Measurements from ENCODE around the gene IL21R.

IL21R gene

GRCh38 chr16:27468941-27469531 lies 67.1 kb downstream of the IL21R start:
- DNase-seq = no peak

GRCh38 chr16:27470567-27471431 lies 68.8 kb downstream of the IL21R start:
- DNase-seq = no peak

- no peak for DNase-seq
These were observed 69.7 kb downstream of the IL21R start for GRCh38 chr16:27471661-27472060.

GRCh38 chr16:27472091-27473020 lies 70.4 kb downstream of the IL21R start:
- DNase-seq = no peak

- no peak for DNase-seq
These were observed 71.3 kb downstream of the IL21R start for GRCh38 chr16:27473101-27473900.

GRCh38 chr16:27474041-27474440 lies 72.1 kb downstream of the IL21R start:
- no peak for DNase-seq

GRCh38 chr16:27474921-27475320 lies 72.9 kb downstream of the IL21R start:
- DNase-seq = no peak

- DNase-seq = no peak
These were observed 73.6 kb downstream of the IL21R start for GRCh38 chr16:27475561-27475960.

- no peak for DNase-seq
These were observed 74.3 kb downstream of the IL21R start for GRCh38 chr16:27476240-27476639.

GRCh38 chr16:27480761-27481160 lies 78.8 kb downstream of the IL21R start:
- no peak for DNase-seq

- DNase-seq = no peak
These were observed 79.4 kb downstream of the IL21R start for GRCh38 chr16:27481282-27481934.

- no peak for DNase-seq
These were observed 80.6 kb downstream of the IL21R start for GRCh38 chr16:27482397-27483087.

- no peak for DNase-seq
These were observed 81.1 kb downstream of the IL21R start for GRCh38 chr16:27483088-27483437.

- no peak for DNase-seq
These were observed 81.7 kb downstream of the IL21R start for GRCh38 chr16:27483624-27484023.

GRCh38 chr16:27485126-27485525 lies 83.2 kb downstream of the IL21R start:
- DNase-seq = no peak

- DNase-seq = no peak
These were observed 83.8 kb downstream of the IL21R start for GRCh38 chr16:27485811-27486210.

- DNase-seq = no peak
These were observed 84.4 kb downstream of the IL21R start for GRCh38 chr16:27486344-27486743.

GRCh38 chr16:27486760-27487159 lies 84.8 kb downstream of the IL21R start:
- DNase-seq = no peak

- no peak for DNase-seq
These were observed 87.4 kb downstream of the IL21R start for GRCh38 chr16:27489421-27489820.

- DNase-seq = no peak
These were observed 87.9 kb downstream of the IL21R start for GRCh38 chr16:27489906-27490305.

GRCh38 chr16:27491894-27492587 lies 90.1 kb downstream of the IL21R start:
- DNase-seq = no peak
